C4-2B (cell line): ENCODE data around the gene PMCH.

Experiments
- ZFX ChIP-seq: fragments of 450-650 bp; IDR thresholded peaks from 2 replicates; pipeline ENCODE4 v1.6.1; 2017
- TF ChIP-seq, protein P1 (sequence below): fragments of 450-650 bp; conservative IDR thresholded peaks from 2 replicates; pipeline ENCODE4 v1.5.1; 2017; ENCODE audit warnings: mild to moderate bottlenecking

- TF ChIP-seq, protein P1, sequence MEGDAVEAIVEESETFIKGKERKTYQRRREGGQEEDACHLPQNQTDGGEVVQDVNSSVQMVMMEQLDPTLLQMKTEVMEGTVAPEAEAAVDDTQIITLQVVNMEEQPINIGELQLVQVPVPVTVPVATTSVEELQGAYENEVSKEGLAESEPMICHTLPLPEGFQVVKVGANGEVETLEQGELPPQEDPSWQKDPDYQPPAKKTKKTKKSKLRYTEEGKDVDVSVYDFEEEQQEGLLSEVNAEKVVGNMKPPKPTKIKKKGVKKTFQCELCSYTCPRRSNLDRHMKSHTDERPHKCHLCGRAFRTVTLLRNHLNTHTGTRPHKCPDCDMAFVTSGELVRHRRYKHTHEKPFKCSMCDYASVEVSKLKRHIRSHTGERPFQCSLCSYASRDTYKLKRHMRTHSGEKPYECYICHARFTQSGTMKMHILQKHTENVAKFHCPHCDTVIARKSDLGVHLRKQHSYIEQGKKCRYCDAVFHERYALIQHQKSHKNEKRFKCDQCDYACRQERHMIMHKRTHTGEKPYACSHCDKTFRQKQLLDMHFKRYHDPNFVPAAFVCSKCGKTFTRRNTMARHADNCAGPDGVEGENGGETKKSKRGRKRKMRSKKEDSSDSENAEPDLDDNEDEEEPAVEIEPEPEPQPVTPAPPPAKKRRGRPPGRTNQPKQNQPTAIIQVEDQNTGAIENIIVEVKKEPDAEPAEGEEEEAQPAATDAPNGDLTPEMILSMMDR: no peak
- TF ChIP-seq ZFX: no peak
These were observed 25.7 kb downstream of the PMCH start for GRCh38 chr12:102171951-102172350.
